ENCODE data around the gene ORC4. TPM values are rescaled to one million over a fixed set of nuclear protein-coding genes. Genes with fewer than 3 reads are reported as not detected.

ORC4 gene
- total RNA-seq, 1 donor = 22.4 TPM

GRCh38 chr2:147927053-147927588 lies 93.4 kb downstream of the ORC4 start:
- Histone ChIP-seq H3K9me3 (ENCODE audit: low read depth, low read length) (no peaks in the 10 kb centered on the region), H3K79me2 (ENCODE audit: insufficient read depth, low read length) (no peaks in the 10 kb centered on the region), H4K20me1 (ENCODE audit: insufficient read depth, low read length) (no peaks in the 10 kb centered on the region), H3K4me1 (ENCODE audit: insufficient read depth, low read length) (no peaks in the 10 kb centered on the region), H3K27me3 (ENCODE audit: insufficient read depth, low read length) (no peaks in the 10 kb centered on the region), H3K4me3 (ENCODE audit: insufficient read depth, low read length) (no peak overlapping the region), H2AFZ (ENCODE audit: low read length) (no peak overlapping the region), H3K36me3 (ENCODE audit: insufficient read depth, low read length) (peaks cover 13% of the 10 kb centered on the region), H3K27ac (ENCODE audit: low read depth, low read length) (no peak overlapping the region), H3K4me2 (ENCODE audit: insufficient read depth, low read length) (no peak overlapping the region)
- DNase-seq (ENCODE audit: insufficient read length, low spot score, missing footprints) = no peak
- TF ChIP-seq, protein P1, sequence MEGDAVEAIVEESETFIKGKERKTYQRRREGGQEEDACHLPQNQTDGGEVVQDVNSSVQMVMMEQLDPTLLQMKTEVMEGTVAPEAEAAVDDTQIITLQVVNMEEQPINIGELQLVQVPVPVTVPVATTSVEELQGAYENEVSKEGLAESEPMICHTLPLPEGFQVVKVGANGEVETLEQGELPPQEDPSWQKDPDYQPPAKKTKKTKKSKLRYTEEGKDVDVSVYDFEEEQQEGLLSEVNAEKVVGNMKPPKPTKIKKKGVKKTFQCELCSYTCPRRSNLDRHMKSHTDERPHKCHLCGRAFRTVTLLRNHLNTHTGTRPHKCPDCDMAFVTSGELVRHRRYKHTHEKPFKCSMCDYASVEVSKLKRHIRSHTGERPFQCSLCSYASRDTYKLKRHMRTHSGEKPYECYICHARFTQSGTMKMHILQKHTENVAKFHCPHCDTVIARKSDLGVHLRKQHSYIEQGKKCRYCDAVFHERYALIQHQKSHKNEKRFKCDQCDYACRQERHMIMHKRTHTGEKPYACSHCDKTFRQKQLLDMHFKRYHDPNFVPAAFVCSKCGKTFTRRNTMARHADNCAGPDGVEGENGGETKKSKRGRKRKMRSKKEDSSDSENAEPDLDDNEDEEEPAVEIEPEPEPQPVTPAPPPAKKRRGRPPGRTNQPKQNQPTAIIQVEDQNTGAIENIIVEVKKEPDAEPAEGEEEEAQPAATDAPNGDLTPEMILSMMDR (IDR thresholded peaks at IDR 0.05; ENCODE audit: extremely low read depth, low read depth, low read length) = no peak

DNA sequence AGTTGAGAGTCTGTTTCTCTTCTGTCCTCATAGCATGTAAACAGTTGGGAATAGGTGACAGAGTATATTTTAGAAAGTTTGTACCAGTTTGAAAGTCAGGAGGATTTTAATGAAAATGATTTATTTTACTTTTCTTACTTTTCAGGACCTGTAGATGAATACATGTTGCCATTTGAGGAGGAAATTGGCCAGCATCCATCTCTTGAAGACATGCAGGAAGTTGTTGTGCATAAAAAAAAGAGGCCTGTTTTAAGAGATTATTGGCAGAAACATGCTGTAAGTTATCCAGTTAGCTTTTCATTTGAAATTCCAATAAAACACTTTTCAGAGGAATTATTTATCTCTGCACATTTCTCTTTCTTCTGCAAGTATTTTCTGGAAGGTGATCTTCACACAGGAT lies 94.7 kb downstream of the ORC4 start:
- peaks cover 13% of the 10 kb centered on the region for H3K36me3 ChIP-seq (ENCODE audit: insufficient read depth, low read length)
- no peaks in the 10 kb centered on the region for H3K9me3 ChIP-seq (ENCODE audit: low read depth, low read length)
- H3K79me2 ChIP-seq (ENCODE audit: insufficient read depth, low read length) = no peaks in the 10 kb centered on the region
- H3K27ac ChIP-seq (ENCODE audit: low read depth, low read length) = no peak overlapping the region
- no peaks in the 10 kb centered on the region for H4K20me1 ChIP-seq (ENCODE audit: insufficient read depth, low read length)
- H3K4me3 ChIP-seq (ENCODE audit: insufficient read depth, low read length) = no peak overlapping the region
- DNase-seq (ENCODE audit: insufficient read length, low spot score, missing footprints) = no peak
- TF ChIP-seq, protein P1 (IDR thresholded peaks at IDR 0.05; ENCODE audit: extremely low read depth, low read depth, low read length) = no peak
- H3K27me3 ChIP-seq (ENCODE audit: insufficient read depth, low read length) = no peaks in the 10 kb centered on the region
- no peak overlapping the region for H2AFZ ChIP-seq (ENCODE audit: low read length)
- H3K4me1 ChIP-seq (ENCODE audit: insufficient read depth, low read length) = no peaks in the 10 kb centered on the region
- H3K4me2 ChIP-seq (ENCODE audit: insufficient read depth, low read length) = no peak overlapping the region

DNA sequence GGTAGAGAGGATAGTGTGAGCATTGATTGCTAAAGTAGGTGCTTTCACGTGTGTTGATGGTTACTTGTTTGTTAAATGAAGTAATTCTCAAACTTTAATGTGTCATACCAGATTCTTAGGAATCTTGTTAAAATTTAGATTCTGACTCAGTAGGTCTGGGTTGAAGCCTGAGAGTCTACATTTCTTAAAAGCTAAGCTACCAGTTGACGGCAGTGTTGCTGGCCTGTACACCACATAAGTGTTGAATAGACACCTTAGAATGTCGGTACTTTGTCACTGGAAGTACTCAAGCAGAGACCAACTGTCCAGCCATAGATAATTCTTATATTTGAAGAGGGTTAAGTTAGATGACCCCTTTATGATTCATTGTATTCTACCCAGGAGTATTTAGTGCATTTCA lies 95.9 kb downstream of the ORC4 start:
- Histone ChIP-seq H3K27me3 (ENCODE audit: insufficient read depth, low read length) (no peaks in the 10 kb centered on the region), H4K20me1 (ENCODE audit: insufficient read depth, low read length) (no peaks in the 10 kb centered on the region), H2AFZ (ENCODE audit: low read length) (no peak overlapping the region), H3K4me3 (ENCODE audit: insufficient read depth, low read length) (no peak overlapping the region), H3K4me2 (ENCODE audit: insufficient read depth, low read length) (no peak overlapping the region), H3K27ac (ENCODE audit: low read depth, low read length) (no peak overlapping the region), H3K79me2 (ENCODE audit: insufficient read depth, low read length) (no peaks in the 10 kb centered on the region), H3K9me3 (ENCODE audit: low read depth, low read length) (no peaks in the 10 kb centered on the region), H3K4me1 (ENCODE audit: insufficient read depth, low read length) (no peaks in the 10 kb centered on the region), H3K36me3 (ENCODE audit: insufficient read depth, low read length) (peaks cover 13% of the 10 kb centered on the region)
- DNase-seq (ENCODE audit: insufficient read length, low spot score, missing footprints) = no peak
- TF ChIP-seq, protein P1 (IDR thresholded peaks at IDR 0.05; ENCODE audit: extremely low read depth, low read depth, low read length) = no peak

DNA sequence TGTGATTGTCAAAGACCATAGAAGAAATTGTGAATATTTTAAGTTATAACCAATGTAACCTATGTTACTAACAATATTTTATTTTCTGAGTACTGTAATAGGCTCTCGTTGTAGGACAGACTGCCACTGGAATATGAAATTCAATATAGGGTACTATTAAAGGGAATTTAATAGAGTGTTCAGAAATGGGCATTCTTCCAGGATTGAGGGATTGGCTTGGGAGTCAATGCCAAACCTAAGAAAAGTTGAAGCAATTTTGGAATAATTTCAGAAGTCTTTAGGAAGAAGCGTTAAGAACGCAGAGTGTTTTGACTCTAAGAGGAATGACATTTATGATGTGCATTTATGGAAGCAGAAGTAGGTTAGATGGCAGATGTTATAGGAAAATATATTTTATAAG lies 96.7 kb downstream of the ORC4 start:
- Histone ChIP-seq H3K79me2 (ENCODE audit: insufficient read depth, low read length) (no peaks in the 10 kb centered on the region), H2AFZ (ENCODE audit: low read length) (no peak overlapping the region), H4K20me1 (ENCODE audit: insufficient read depth, low read length) (no peaks in the 10 kb centered on the region), H3K27ac (ENCODE audit: low read depth, low read length) (no peak overlapping the region), H3K36me3 (ENCODE audit: insufficient read depth, low read length) (peaks cover 13% of the 10 kb centered on the region), H3K27me3 (ENCODE audit: insufficient read depth, low read length) (no peaks in the 10 kb centered on the region), H3K4me1 (ENCODE audit: insufficient read depth, low read length) (no peaks in the 10 kb centered on the region), H3K9me3 (ENCODE audit: low read depth, low read length) (no peaks in the 10 kb centered on the region), H3K4me3 (ENCODE audit: insufficient read depth, low read length) (no peak overlapping the region), H3K4me2 (ENCODE audit: insufficient read depth, low read length) (no peak overlapping the region)
- TF ChIP-seq, protein P1 (IDR thresholded peaks at IDR 0.05; ENCODE audit: extremely low read depth, low read depth, low read length) = no peak
- no peak for DNase-seq (ENCODE audit: insufficient read length, low spot score, missing footprints)
